GM19463 (cell line): Measurements from ENCODE around the gene GSN.

Experiments used
- ATAC-seq: cut with Tn5 transposase; IDR thresholded peaks from one replicate; pipeline ENCODE4 v1.9.1; 2021; ENCODE audit warnings: mild to moderate bottlenecking, moderate library complexity; ENCODE audit not compliant: unreplicated experiment

The GSN gene

DNA sequence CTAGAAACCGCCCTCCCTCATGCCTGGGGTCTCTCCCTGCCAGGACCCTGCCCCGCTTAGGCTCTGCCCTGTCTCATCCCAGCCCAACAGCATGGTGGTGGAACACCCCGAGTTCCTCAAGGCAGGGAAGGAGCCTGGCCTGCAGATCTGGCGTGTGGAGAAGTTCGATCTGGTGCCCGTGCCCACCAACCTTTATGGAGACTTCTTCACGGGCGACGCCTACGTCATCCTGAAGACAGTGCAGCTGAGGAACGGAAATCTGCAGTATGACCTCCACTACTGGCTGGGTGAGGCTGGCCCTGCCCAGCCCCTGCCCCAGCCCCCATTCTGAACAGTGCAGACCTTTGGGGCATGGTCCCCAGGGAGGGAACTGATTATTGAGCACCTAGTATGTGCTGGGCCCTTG lies 33.9 kb downstream of the GSN start:
- ATAC-seq: no peak

DNA sequence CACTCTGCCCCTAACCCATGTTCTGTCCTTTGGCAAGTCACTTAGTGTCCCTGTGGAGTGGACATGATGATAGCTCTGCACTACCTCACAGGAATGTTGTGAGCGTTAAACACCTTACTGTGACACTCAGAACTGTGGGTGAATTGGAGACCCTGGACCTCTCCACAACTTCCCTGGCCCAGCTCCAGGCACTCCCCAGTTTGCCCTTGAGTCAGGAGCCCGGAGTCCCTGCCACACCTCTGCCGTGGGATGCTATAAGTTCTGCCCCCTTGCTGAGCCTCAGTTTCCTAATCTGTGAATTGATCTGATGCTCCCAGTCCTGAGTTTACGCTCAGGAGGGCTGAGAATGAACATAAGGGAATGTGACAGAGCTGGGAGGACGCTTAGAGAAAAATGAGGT lies 34.4 kb downstream of the GSN start:
- ATAC-seq: no peak

DNA sequence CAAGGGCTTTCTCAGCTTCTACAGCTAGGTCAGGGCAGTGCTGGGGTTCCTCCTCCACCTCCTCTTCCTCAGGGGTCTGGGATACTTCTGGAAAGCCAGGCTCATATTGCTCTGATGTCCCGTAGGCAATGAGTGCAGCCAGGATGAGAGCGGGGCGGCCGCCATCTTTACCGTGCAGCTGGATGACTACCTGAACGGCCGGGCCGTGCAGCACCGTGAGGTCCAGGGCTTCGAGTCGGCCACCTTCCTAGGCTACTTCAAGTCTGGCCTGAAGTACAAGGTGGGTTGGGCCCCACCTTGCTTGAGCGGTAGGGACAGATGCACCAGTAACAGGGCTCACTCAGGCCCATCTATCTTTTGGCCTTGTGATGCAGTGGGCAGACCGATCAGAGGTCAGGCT lies 34.8 kb downstream of the GSN start:
- no peak for ATAC-seq

DNA sequence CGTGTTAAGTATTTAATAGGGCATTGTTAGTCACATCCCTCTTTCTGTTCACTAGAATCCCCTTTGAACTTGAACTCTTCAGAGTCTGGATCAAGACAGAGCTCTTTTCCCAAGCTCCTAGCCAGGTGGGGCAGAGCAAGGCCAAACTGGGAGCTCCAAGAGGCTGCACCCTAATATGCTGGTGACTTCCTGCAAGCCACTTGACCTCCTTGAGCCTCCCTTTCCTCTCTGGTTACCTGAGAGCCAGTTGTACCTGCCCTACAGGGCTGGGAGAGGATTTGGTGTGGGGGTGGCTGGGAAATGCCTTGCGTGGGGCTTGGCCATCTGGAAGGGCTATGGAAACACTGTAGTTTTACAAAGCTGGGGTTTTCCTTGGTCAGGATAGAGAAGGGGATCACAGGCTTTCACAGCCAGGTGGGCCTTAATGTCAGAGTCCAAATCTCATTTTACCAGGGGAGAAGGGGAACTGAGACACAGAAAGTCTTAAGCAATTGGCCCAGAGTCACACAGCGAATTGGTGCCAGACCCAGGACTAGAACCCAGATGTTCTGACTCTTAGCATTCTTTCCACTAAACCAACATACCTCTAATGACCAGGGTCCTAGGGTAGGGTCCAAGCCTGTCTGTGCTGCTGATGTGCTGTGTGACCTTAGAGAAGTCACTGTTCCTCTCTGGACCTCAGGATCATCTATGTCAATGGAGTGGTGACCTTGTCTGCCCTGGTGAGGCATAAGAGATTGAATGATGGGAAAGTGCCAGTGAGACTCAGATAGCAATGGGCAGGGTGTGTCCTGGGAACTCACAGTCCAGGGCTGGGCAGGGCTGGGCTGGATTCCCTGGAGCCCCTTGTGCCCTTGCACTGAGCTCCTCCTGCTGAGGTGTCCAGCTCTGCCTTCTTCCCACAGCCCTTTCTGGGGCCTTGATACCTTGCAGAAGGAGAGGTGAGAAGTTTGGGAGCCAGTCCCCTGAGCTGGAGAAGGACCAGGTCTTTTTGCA lies 35.8 kb downstream of the GSN start:
- no peak for ATAC-seq

DNA sequence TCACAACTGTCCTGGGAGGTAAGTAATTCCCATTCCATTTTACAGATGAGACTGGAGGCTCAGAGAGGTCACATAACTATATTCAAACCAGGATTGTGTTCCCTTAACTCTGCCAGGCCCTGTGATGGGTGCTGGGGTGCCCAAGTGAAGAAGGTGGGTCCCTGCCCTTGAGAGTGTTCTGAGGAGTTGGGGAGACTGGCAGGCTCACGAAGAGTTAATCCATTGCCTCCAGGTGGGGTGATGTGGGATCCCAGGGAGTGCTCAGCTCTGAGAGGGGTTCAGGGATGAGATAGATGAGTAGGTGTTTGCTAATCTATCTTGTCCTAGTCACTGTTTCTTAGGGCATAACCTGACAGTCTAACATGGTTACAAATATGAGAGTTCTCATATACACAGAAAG lies 36.7 kb downstream of the GSN start:
- ATAC-seq: no peak

DNA sequence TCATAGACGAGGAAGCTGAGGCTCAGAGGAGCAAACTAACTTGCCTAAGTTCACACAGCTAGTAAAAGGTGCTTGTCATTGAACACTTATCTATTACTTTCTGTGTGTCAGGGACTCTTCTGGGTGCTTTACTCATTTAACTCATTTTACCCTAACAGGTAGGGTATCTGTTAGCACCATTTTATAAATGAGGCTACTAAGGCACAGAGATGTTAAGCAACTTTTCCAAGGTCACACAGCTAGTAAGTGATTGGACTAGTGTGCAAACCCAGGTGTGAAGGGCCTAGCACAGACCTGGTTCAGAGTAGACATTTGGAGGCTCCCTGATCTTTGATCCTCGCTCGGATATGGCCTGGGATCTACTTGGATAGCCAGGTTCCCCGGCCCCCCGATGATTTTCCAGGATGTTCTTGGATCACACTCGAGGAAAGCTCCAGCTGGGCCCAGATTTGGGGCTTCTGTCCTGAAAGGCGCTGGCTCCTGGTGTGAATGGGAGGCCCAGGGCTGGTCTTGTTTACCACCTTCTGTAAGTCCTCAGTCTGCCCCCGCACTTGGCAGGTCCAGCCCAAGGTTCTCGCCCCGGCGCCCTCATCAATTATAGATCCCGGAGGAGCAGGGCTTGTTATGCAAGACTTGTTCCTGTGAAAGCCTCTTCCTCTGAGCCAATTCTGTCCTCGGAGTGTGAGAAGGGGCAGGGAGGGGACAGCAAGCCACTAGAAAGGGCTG lies 37.5 kb downstream of the GSN start:
- no peak for ATAC-seq

DNA sequence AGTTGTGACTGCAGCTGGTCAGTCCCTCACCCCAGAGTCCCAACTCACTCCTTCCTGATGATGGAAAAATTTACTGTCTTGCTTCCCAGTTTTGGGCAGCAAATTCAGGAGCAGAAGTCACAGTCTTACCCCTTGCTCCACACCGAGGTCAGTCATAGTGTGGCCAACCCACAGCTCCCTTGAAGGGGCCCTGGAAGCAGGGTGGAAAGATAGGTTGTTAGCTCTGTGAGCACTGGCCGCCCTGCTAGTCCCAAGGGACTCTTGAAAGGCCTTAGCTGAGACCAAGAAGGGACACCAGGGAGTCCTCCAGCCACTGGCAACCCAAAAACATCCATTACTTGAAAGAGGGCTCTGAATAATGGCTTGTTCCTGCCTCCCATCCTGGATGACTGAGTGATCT lies 40.0 kb downstream of the GSN start:
- no peak for ATAC-seq

DNA sequence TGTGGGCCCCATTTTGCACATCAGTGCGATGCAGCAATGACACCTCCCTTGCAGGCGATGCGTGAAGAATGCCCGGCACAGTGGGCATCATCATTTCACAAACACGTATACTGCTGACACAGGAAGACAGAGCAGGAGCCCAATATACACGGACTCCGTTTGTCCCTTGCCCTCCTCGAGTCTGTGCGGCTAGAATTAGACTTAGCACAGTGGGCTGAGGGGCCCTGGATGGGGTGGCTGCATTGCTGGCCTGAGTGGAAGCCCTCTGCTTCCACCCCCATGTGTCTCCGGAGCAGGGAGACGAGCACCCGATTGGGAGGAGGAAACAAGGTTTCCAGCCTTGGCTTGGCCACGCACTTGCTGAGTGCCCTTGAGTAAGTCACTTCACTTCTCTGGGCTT lies 40.8 kb downstream of the GSN start:
- no peak for ATAC-seq

DNA sequence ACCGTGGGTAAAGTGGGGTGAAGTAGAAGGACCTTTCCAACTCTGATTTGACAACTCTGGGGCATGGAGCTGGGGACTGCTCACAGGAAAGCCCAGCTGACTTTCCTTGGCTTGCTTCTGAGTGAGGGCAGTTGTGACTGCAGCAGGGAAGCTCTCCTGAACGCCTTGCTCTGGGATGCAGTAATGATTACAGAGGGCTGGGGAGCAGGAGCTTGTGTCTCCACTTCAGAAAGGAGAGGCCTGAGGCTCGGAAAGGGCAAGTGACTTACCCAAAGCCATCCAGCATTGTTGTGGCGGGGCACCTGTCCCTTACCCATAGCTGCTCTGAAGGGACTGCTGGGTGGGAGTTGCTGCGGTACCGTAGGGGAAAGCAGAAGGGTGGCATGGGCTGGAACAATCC lies 41.2 kb downstream of the GSN start:
- ATAC-seq: no peak

DNA sequence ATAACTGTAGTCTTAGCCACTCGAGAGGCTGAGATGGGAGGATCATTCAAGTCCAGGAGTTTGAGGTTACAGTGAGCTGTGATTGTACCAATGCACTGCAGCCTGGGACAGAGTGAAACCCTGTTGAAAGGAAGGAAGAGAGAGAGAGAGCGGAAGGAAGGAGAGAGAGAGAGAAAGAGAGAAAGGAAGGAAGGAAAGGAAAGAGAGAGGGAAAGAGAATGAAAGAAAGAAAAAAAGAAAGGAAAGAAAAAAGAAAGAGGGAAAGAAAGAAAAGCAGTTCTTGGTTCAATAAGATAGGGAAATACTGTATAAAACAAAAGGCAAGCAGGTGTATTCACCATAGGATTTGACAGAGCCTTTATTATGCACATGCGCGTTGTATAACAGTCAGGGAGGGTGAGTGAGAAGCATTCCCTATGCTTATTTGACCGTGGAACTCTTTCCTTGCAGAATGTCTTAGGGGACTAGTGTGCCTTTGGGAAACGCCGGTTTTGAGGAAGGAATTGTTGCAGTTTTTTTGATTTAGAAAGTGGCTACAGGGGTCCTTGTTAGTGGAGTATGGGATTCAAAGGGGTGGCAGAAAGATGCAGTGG lies 42.0 kb downstream of the GSN start:
- ATAC-seq: no peak

DNA sequence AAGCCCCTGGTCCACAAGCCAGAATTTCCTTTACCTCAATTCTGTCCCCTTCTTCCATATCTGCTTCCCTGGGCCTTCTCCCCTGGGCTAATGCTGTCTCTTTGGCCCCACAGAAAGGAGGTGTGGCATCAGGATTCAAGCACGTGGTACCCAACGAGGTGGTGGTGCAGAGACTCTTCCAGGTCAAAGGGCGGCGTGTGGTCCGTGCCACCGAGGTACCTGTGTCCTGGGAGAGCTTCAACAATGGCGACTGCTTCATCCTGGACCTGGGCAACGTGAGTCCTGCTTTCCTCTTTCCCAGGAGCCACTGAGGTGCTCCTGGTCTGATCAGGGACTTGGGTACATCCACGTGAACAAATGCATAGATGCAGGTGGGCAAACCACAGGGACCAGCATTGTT lies 42.6 kb downstream of the GSN start:
- ATAC-seq: no peak

DNA sequence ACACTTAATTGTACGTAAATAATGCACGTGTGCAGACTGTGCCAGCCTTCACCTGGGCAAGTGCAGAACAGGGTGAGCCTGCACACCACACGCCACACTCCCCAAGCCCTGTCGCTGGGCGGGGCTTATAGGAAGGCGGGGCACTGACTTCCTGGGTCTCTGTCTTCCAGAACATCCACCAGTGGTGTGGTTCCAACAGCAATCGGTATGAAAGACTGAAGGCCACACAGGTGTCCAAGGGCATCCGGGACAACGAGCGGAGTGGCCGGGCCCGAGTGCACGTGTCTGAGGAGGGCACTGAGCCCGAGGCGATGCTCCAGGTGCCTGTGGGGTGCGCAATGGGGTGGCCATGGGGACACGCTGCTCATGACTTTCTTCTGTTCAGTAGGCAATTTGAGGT lies 44.2 kb downstream of the GSN start:
- no peak for ATAC-seq

DNA sequence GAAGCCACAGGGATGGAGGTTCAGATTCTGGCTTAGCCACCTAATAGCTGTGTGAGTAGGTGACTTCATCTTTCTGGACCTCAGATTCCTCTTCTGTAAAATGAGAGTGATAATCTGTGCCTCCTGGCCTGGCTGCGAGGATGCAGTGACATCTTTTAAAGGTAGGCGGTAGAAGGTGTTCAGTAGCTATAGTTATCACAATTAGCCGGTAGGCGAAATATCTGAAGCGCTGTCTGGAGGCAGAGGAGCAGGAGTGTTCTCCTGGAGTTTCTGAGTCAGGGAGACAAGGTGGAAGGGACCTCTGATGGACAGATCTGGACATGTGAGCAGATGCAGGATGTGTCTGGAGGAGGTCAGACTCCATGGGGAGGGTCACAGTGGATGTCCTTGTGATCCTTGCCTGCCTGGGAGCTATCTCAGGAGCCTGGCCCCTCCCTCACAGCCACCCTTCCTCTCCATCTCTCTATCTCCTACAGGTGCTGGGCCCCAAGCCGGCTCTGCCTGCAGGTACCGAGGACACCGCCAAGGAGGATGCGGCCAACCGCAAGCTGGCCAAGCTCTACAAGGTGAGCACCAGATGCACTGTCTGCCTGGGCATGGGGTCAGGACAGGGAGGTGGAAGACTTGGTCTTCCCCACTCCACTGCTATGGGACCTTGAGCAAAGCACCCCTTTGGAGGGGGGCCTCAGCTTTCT lies 45.6 kb downstream of the GSN start:
- ATAC-seq: no peak

DNA sequence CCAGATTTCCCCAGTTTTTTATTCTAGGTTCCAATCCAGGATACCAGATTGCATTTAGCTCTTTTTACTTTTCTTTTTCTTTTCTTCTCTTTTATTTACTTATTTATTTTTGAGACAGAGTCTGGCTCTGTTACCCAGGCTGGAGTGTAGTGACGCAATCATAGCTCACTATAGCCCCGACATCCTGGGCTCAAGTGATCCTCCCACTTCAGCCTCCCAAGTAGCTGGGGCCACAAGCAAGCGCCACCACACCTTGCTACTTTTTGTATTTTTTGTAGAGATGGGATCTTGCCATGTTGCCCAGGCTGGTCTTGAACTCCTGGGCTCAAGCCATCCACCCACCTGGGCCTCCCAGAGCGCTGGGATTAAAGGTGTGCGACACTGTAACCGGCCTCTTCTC lies 48.4 kb downstream of the GSN start:
- no peak for ATAC-seq

DNA sequence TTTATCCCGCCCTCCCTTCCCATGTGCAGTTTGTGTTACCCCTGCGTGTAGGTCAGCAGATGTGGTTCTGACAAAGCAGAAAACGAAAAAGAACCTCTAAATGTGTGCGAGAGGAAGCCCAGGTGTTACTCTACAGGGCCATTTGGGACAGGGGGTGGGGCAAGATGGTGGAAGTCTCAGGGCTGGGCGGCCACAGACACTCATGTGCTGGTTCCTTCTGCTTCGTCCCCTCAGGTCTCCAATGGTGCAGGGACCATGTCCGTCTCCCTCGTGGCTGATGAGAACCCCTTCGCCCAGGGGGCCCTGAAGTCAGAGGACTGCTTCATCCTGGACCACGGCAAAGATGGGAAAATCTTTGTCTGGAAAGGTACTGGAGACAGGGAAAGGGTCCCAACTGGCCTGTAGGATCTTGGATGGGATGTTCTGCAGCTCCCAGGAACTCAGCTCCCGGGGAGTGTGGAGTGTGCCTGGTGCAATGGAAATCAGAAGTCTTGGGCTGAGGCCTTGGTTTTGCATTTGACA lies 49.0 kb downstream of the GSN start:
- no peak for ATAC-seq

DNA sequence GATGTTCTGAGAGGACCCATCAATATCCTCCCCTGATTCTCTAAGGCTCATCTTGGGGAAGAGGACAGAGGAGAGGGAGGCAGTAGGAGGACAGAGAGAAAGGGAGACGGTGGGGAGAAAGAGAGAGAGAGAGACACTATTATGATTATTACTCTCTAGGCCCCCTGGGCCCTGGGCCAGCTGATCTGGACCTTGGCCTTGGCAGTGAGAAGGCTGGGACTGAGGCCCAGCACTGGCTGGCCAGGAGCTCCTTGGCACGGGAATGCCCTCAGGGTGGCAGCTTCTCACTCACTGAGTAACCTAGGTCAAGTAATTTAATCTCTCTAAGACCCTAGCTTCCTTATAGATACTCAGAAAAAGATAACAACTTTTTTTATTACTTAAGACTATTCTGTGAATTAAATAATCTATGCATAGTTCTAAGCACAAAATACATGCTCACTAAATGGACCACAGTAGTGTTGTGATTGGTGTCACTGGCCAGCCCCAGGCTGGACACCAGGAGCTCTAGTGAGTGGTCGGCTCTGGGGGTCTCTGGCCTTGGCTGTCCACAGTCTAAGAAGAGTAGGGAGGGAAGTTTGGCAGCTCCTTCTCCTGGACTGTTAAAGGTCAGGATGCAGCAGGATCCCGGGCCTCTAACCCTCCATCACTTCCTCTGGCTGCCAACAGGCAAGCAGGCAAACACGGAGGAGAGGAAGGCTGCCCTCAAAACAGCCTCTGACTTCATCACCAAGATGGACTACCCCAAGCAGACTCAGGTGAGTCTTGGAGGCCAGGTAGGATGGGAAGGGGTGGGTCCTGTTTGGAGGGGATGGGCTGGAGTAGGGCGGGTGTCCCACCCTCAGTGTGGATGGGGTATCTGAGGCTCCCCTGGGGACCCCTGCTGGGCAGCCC lies 50.0 kb downstream of the GSN start:
- no peak for ATAC-seq

DNA sequence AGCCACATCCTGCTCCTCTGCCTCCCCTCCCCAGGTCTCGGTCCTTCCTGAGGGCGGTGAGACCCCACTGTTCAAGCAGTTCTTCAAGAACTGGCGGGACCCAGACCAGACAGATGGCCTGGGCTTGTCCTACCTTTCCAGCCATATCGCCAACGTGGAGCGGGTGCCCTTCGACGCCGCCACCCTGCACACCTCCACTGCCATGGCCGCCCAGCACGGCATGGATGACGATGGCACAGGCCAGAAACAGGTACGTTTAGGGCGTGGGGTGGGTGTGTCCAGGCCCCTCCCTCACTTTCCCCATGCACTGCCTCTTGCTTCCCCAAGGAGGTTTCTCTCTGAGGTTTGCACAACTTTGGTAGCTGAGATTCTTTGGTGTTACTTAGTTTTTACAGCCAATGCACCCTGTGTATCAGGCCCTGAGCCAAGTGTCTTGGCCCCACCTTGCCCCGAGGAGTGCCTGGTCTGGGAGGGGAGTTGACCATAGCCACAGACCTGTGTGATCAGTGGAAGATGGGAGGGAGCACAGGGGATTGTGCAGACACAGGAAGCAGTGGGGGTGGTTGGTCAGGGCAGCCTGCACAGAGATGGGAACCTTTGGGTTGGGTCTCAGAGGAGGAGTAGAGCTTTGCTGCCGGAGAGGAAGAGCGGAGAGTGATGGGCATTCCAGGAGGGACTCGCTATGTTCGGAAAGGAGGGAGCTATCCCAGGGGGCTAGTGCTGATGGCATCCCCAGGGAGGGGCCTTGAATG lies 50.8 kb downstream of the GSN start:
- ATAC-seq: no peak

DNA sequence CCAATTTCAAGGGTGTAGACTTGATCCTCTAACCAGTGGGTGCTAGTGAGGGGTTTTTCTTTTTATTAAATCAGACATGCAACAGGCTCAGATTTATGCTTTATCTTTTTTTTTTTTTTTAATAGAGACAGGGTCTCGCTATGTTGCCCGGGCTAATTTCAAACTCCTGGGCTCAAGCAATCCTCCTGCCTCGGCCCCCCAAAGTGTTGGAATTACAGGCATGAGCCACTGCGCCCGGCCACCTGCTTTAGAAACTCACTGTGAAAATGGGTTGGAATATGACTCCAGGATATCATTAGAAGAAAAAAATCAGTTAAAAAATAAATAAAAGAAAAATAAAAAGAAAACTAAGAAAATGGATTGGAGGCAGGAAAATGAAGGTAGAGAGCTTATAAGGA lies 51.4 kb downstream of the GSN start:
- no peak for ATAC-seq

DNA sequence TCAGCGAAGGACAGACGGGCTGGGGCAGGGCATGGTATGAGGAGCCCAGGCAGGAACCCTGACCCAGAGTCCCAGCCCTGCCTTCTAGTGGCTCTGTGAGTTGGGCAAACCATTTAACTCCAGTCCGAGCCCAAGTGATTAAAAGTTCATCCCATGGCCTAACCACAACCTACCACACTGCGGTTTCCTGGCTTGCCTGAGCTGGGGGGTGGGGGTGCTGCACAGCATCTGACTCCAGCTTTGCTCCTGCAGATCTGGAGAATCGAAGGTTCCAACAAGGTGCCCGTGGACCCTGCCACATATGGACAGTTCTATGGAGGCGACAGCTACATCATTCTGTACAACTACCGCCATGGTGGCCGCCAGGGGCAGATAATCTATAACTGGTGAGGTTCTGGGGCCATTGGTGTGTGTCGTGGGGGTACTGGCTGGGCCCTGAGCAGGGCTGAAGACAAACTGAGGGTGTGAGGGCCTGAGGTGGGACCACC lies 53.1 kb downstream of the GSN start:
- ATAC-seq: no peak
